Esophagus muscularis mucosa (tissue), 4 donors: Measurements from ENCODE around the gene SLC12A7. TPM values are rescaled to one million over a fixed set of nuclear protein-coding genes. Genes with fewer than 3 reads are reported as not detected.
A peak's percentile ranks its signal among the peaks of the same experiment; 100 is the strongest.

Experiments
- DNase-seq: peaks from one replicate; pipeline ENCODE4 v3.0.0-alpha.2; 2017; ENCODE audit errors: extremely low spot score
- H3K27ac ChIP-seq, 4 donors: fragments of 200-600 bp; sonication (generic); replicated peaks in 1 of 4; 1 replicate in 3 of 4; 2 replicates in 1 of 4; pipeline ENCODE4 v1.5.1; 2016 to 2019; ENCODE audit warnings: mild to moderate bottlenecking in 1 of 4
- H3K27me3 ChIP-seq, 4 donors: fragments of 200-600 bp; sonication (generic); one replicate each; pipeline versions ENCODE4 v1.5.1 to v1.6.0; 2016 to 2019
- H3K36me3 ChIP-seq, 4 donors: fragments of 200-600 bp; sonication (generic); one replicate each; pipeline ENCODE4 v1.5.1; 2016 to 2019
- H3K4me1 ChIP-seq, 4 donors: fragments of 200-600 bp; sonication (generic); one replicate each; pipeline ENCODE4 v1.5.1; 2016 to 2019
- H3K4me3 ChIP-seq, 4 donors: fragments of 200-600 bp; sonication (generic); 1 replicate in 2 of 4; 2 replicates in 2 of 4; pipeline ENCODE4 v1.5.1; 2016 to 2019; ENCODE audit warnings: mild to moderate bottlenecking in 4 of 4, moderate library complexity in 1 of 4
- H3K9me3 ChIP-seq, 4 donors: fragments of 200-600 bp; sonication (generic); 1 replicate in 3 of 4; 2 replicates in 1 of 4; pipeline ENCODE4 v1.5.1; 2016 to 2019
- CTCF ChIP-seq, 3 experiments: fragments of 200-600 bp in 2 of 3; fragments of 450-650 bp in 1 of 3; sonication (generic) in 2 of 3; IDR thresholded peaks; one replicate each; pipeline ENCODE4 v1.5.1; 2017 to 2019; ENCODE audit warnings: antibody characterized with exemption in 3 of 3, mild to moderate bottlenecking in 2 of 3, moderate library complexity in 1 of 3
- EP300 ChIP-seq: sonication (generic); formaldehyde crosslinking; IDR thresholded peaks from one replicate; pipeline ENCODE4 v1.6.1; 2017; ENCODE audit warnings: antibody characterized with exemption
- POLR2A ChIP-seq: fragments of 450-650 bp; IDR thresholded peaks from one replicate; pipeline ENCODE4 v1.6.1; 2017; ENCODE audit warnings: antibody characterized with exemption, moderate library complexity, mild to moderate bottlenecking, low read depth
- POLR2AphosphoS5 ChIP-seq, 2 donors: sonication (generic); formaldehyde crosslinking; IDR thresholded peaks; one replicate each; pipeline ENCODE4 v1.6.1; 2017; ENCODE audit warnings: antibody characterized with exemption in 2 of 2
- WGBS: methylation state at CpG from one replicate; pipeline ENCODE4 v1.1.5; 2018; 5-methylcytosine and 5-hydroxymethylcytosine counted together
- intact Hi-C: fragments of 100-400 bp; cut with DNase I; formaldehyde crosslinking; loops from one replicate; pipeline ENCODE4 v1.15.1; 2023
- total RNA-seq, 4 donors: library from RNA; depleted of rRNA; stranded (reverse); fragments of >200 nt; gene quantifications; one replicate each; pipeline versions ENCODE4 v1.1.0 to v1.2.1, GENCODE V29; 2016

Gene SLC12A7
- total RNA-seq, 4 donors from 2014 or later, result 21.6 to 35.8 (median 25.4) TPM

- H3K27ac ChIP-seq, result no peak overlapping the region
- no peak for DNase-seq
- peak overlapping the region; percentile 39 to 51 (median 41) for H3K4me3 ChIP-seq
- 7% methylated on average over 3 of the region's 98 CpGs for WGBS
- TF ChIP-seq EP300, result no peak
- no peak for TF ChIP-seq POLR2AphosphoS5 (IDR thresholded peaks at IDR 0.05)
- H3K27me3 ChIP-seq, result peaks cover 0 to 79% (median 21%) of the 10 kb centered on the region in 4 donors
- H3K4me1 ChIP-seq, result peaks cover 0 to 17% (median 16%) of the 10 kb centered on the region in 4 donors
- H3K36me3 ChIP-seq, result no peaks in the 10 kb centered on the region
- intact Hi-C loops, result no loop called here
- H3K9me3 ChIP-seq, result peaks cover 0 to 5% (median 2%) of the 10 kb centered on the region in 4 donors
Observed at GRCh38 chr5:1155191-1156032, 43.5 kb upstream of the SLC12A7 start.

- intact Hi-C loops, result no loop called here
- Histone ChIP-seq H3K4me3 (no peak overlapping the region), H3K4me1 (peaks cover 0 to 17% (median 16%) of the 10 kb centered on the region in 4 donors), H3K36me3 (no peaks in the 10 kb centered on the region), H3K27me3 (peaks cover 0 to 71% (median 21%) of the 10 kb centered on the region in 4 donors), H3K27ac (no peak overlapping the region), H3K9me3 (peaks cover 0 to 5% (median 2%) of the 10 kb centered on the region in 4 donors)
- TF ChIP-seq POLR2AphosphoS5 (IDR thresholded peaks at IDR 0.05), result no peak
- no peak for TF ChIP-seq POLR2A
- TF ChIP-seq CTCF (IDR thresholded peaks at IDR 0.05), result no peak
- TF ChIP-seq EP300, result no peak
- DNase-seq, result no peak
- WGBS, result 82% methylated on average over 10 of the region's 12 CpGs
Observed at GRCh38 chr5:1153428-1153827, 41.6 kb upstream of the SLC12A7 start.

- TF ChIP-seq POLR2A, result no peak
- TF ChIP-seq CTCF (IDR thresholded peaks at IDR 0.05), result no peak
- no peak for TF ChIP-seq POLR2AphosphoS5 (IDR thresholded peaks at IDR 0.05)
- no peak for TF ChIP-seq EP300
- peaks cover 0 to 68% (median 21%) of the 10 kb centered on the region in 4 donors for H3K27me3 ChIP-seq
- 85% methylated on average over 11 of the region's 15 CpGs for WGBS
Observed at GRCh38 chr5:1152771-1153282, 41.0 kb upstream of the SLC12A7 start.

GRCh38 chr5:1152156-1152555 lies 40.3 kb upstream of the SLC12A7 start:
- TF ChIP-seq POLR2AphosphoS5 (IDR thresholded peaks at IDR 0.05) (no peak), CTCF (IDR thresholded peaks at IDR 0.05) (no peak), POLR2A (no peak), EP300 (no peak)
- DNase-seq, result no peak
- intact Hi-C loops, result no loop called here

More at GRCh38 chr5:1152771-1153282, 41.0 kb upstream of the SLC12A7 start:
- H3K27ac ChIP-seq, result no peak overlapping the region
- intact Hi-C loops, result no loop called here
- no peaks in the 10 kb centered on the region for H3K36me3 ChIP-seq
- no peak for DNase-seq
- no peak overlapping the region for H3K4me3 ChIP-seq
- peaks cover 0 to 17% (median 16%) of the 10 kb centered on the region in 4 donors for H3K4me1 ChIP-seq
- peaks cover 0 to 5% (median 2%) of the 10 kb centered on the region in 4 donors for H3K9me3 ChIP-seq

GRCh38 chr5:1151316-1151715 lies 39.5 kb upstream of the SLC12A7 start:
- no peak overlapping the region for H3K27ac ChIP-seq
- no peak for DNase-seq
- intact Hi-C loops, result no loop called here

More at GRCh38 chr5:1152156-1152555, 40.3 kb upstream of the SLC12A7 start:
- Histone ChIP-seq H3K4me3 (no peak overlapping the region), H3K27ac (no peak overlapping the region), H3K36me3 (no peaks in the 10 kb centered on the region), H3K27me3 (peaks cover 0 to 61% (median 21%) of the 10 kb centered on the region in 4 donors), H3K4me1 (peaks cover 0 to 17% (median 16%) of the 10 kb centered on the region in 4 donors), H3K9me3 (peaks cover 0 to 5% (median 2%) of the 10 kb centered on the region in 4 donors)
- WGBS, result 73% methylated on average over 9 of the region's 10 CpGs

More at GRCh38 chr5:1151316-1151715, 39.5 kb upstream of the SLC12A7 start:
- peaks cover 0 to 53% (median 13%) of the 10 kb centered on the region in 4 donors for H3K27me3 ChIP-seq
- H3K36me3 ChIP-seq, result no peaks in the 10 kb centered on the region
- peaks cover 0 to 17% (median 16%) of the 10 kb centered on the region in 4 donors for H3K4me1 ChIP-seq
- 96% methylated on average over 7 of the region's 10 CpGs for WGBS
- no peak overlapping the region for H3K4me3 ChIP-seq
- no peaks in the 10 kb centered on the region for H3K9me3 ChIP-seq
- TF ChIP-seq EP300 (no peak), CTCF (IDR thresholded peaks at IDR 0.05) (no peak), POLR2A (no peak), POLR2AphosphoS5 (IDR thresholded peaks at IDR 0.05) (no peak)
